Measurements from ENCODE around the gene TRMT11. TPM values are rescaled to one million over a fixed set of nuclear protein-coding genes. Genes with fewer than 3 reads are reported as not detected.

Gene TRMT11
- total and polyA plus RNA-seq, 10 of the 15 experiments (the other 5 are each of a cell fraction or from before 2014, with no cell fraction given), result 34.0 to 81.1 (median 43.7) TPM

DNA sequence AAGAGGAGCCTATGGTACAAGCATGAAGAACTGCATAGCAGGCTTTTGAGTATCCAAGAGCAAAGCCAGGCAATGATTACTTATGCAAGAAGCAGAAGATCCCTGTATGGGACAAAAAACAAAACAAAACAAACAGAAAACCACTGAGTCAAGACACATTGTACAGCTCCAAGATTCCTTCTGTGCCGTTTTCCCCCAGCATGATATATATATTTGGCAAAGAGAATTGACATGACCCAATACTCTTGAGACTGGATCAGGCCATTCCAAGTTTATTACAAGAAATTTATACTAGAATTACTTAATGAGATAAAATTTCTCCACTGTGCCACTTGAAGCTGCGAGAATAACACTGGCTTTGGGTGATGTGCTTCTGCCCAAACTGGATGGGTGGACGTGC lies 65.5 kb downstream of the TRMT11 start (continued):
- TF ChIP-seq ZBTB40 (IDR thresholded peaks at IDR 0.05; ENCODE audit: borderline replicate concordance) (no peak), NFXL1 (IDR thresholded peaks at IDR 0.05; ENCODE audit: borderline replicate concordance) (no peak), FOXM1 (IDR thresholded peaks at IDR 0.05; ENCODE audit: low read depth, low read length) (no peak), STAT3 (IDR thresholded peaks at IDR 0.05; ENCODE audit: low read depth, low read length) (no peak), BACH1 (IDR thresholded peaks at IDR 0.05; ENCODE audit: borderline replicate concordance) (no peak), ZNF274 (IDR thresholded peaks at IDR 0.05; ENCODE audit: insufficient read depth, insufficient read length) (no peak), MYC (IDR thresholded peaks at IDR 0.05; ENCODE audit: insufficient read depth, insufficient read length, insufficient replicate concordance, low read length, severe bottlenecking) (no peak), ELK1 (IDR thresholded peaks at IDR 0.05; ENCODE audit: low read depth, low read length) (no peak), TCF12 (IDR thresholded peaks at IDR 0.05; ENCODE audit: low read depth, low read length) (no peak), ZNF24 (IDR thresholded peaks at IDR 0.05) (no peak), EZH2 (IDR thresholded peaks at IDR 0.05; ENCODE audit: borderline replicate concordance, control insufficient read depth, low read depth, low read length) (no peak), ZBTB11 (CRISPR knock-in tag; IDR thresholded peaks at IDR 0.05) (no peak), BHLHE40 (IDR thresholded peaks at IDR 0.05; ENCODE audit: borderline replicate concordance in 1 of 2, low read depth in 2 of 2, low read length in 1 of 2) (no peak)
- TF ChIP-seq, protein P1, sequence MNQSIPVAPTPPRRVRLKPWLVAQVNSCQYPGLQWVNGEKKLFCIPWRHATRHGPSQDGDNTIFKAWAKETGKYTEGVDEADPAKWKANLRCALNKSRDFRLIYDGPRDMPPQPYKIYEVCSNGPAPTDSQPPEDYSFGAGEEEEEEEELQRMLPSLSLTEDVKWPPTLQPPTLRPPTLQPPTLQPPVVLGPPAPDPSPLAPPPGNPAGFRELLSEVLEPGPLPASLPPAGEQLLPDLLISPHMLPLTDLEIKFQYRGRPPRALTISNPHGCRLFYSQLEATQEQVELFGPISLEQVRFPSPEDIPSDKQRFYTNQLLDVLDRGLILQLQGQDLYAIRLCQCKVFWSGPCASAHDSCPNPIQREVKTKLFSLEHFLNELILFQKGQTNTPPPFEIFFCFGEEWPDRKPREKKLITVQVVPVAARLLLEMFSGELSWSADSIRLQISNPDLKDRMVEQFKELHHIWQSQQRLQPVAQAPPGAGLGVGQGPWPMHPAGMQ (IDR thresholded peaks at IDR 0.05; ENCODE audit: borderline replicate concordance), result no peak
